Liver (tissue), 9 donors: ENCODE data around the gene SPATA1. TPM values are rescaled to one million over a fixed set of nuclear protein-coding genes. Genes with fewer than 3 reads are reported as not detected.

Source experiments
- DNase-seq: peaks from one replicate; pipeline ENCODE4 v3.0.0-alpha.2; 2017; ENCODE audit warnings: low spot score
- H3K27ac ChIP-seq, 2 donors: one replicate each; pipeline ENCODE4 v1.7.0; 2013; ENCODE audit warnings: inconsistent platforms in 2 of 2, low read length in 2 of 2, control low read depth in 1 of 2, low read depth in 1 of 2, mild to moderate bottlenecking in 1 of 2
- H3K27me3 ChIP-seq, 4 donors: one replicate each; pipeline versions ENCODE4 v1.6.1 to v1.7.0; 2013; ENCODE audit warnings: low read length in 3 of 4, inconsistent platforms in 1 of 4, mild to moderate bottlenecking in 1 of 4, moderate library complexity in 1 of 4; ENCODE audit not compliant: control insufficient read depth in 4 of 4, insufficient read depth in 4 of 4
- H3K36me3 ChIP-seq, 4 donors: one replicate each; pipeline versions ENCODE4 v1.6.1 to v1.7.0; 2013; ENCODE audit warnings: low read length in 3 of 4, mild to moderate bottlenecking in 3 of 4, low read depth in 1 of 4, moderate library complexity in 1 of 4; ENCODE audit not compliant: control insufficient read depth in 4 of 4, insufficient read depth in 3 of 4
- H3K4me1 ChIP-seq, 4 donors: one replicate each; pipeline versions ENCODE4 v1.6.1 to v1.7.0; 2013; ENCODE audit warnings: low read length in 3 of 4, mild to moderate bottlenecking in 3 of 4, moderate library complexity in 1 of 4; ENCODE audit not compliant: control insufficient read depth in 4 of 4, insufficient read depth in 4 of 4
- H3K4me3 ChIP-seq, 3 donors: one replicate each; pipeline versions ENCODE4 v1.6.1 to v1.7.0; 2013; ENCODE audit warnings: low read length in 3 of 3, control low read depth in 1 of 3, low read depth in 1 of 3, mild to moderate bottlenecking in 1 of 3
- H3K9ac ChIP-seq, 2 donors: one replicate each; pipeline ENCODE4 v1.7.0; 2013; ENCODE audit warnings: low read length in 2 of 2, mild to moderate bottlenecking in 2 of 2, moderate library complexity in 2 of 2, control low read depth in 1 of 2, low read depth in 1 of 2
- H3K9me3 ChIP-seq, 4 donors: one replicate each; pipeline versions ENCODE4 v1.6.1 to v1.7.0; 2013; ENCODE audit warnings: low read length in 3 of 4; ENCODE audit not compliant: control insufficient read depth in 4 of 4
- FOXA1 ChIP-seq: IDR thresholded peaks from 2 replicates; pipeline ENCODE4 v1.6.1; 2016; ENCODE audit warnings: antibody characterized with exemption
- FOXA2 ChIP-seq: IDR thresholded peaks from 2 replicates; pipeline ENCODE4 v1.6.1; 2016; ENCODE audit warnings: antibody characterized with exemption
- GABPA ChIP-seq, 2 donors: IDR thresholded peaks in 1 of 2; conservative IDR thresholded peaks in 1 of 2; 2 replicates each; pipeline ENCODE4 v1.6.1; 2016; ENCODE audit warnings: antibody characterized with exemption in 2 of 2, mild to moderate bottlenecking in 1 of 2, moderate library complexity in 1 of 2
- HNF4A ChIP-seq, 2 donors: conservative IDR thresholded peaks; 2 replicates each; pipeline ENCODE4 v1.6.1; 2016; ENCODE audit warnings: antibody characterized with exemption in 2 of 2, mild to moderate bottlenecking in 2 of 2
- HNF4G ChIP-seq: IDR thresholded peaks from 2 replicates; pipeline ENCODE4 v1.6.1; 2016; ENCODE audit warnings: antibody characterized with exemption
- JUND ChIP-seq, 2 donors: IDR thresholded peaks; 2 replicates each; pipeline ENCODE4 v1.6.1; 2016; ENCODE audit warnings: antibody characterized with exemption in 2 of 2
- NR2F2 ChIP-seq: IDR thresholded peaks from 2 replicates; pipeline ENCODE4 v1.6.1; 2016; ENCODE audit warnings: antibody characterized with exemption
- RAD21 ChIP-seq, 2 donors: IDR thresholded peaks; 2 replicates each; pipeline ENCODE4 v1.6.1; 2016; ENCODE audit warnings: antibody characterized with exemption in 2 of 2, mild to moderate bottlenecking in 2 of 2
- REST ChIP-seq: IDR thresholded peaks from 2 replicates; pipeline ENCODE4 v1.6.1; 2016; ENCODE audit warnings: antibody characterized with exemption, mild to moderate bottlenecking
- RXRA ChIP-seq, 2 donors: IDR thresholded peaks; 2 replicates each; pipeline ENCODE4 v1.6.1; 2017 to 2018; ENCODE audit warnings: antibody characterized with exemption in 2 of 2, mild to moderate bottlenecking in 1 of 2
- SP1 ChIP-seq: IDR thresholded peaks from 2 replicates; pipeline ENCODE4 v1.6.1; 2018; ENCODE audit warnings: antibody characterized with exemption, mild to moderate bottlenecking
- TAF1 ChIP-seq: conservative IDR thresholded peaks from 2 replicates; pipeline ENCODE4 v1.6.1; 2016; ENCODE audit warnings: antibody characterized with exemption, mild to moderate bottlenecking
- YY1 ChIP-seq: IDR thresholded peaks from 2 replicates; pipeline ENCODE4 v1.6.1; 2016; ENCODE audit warnings: antibody characterized with exemption, mild to moderate bottlenecking
- WGBS: extraction: QIAGEN DNeasy Blood & Tissue Kit; methylation state at CpG from one replicate; pipeline ENCODE4 v1.1.7; 2013; 5-methylcytosine and 5-hydroxymethylcytosine counted together
- polyA plus RNA-seq, 2 donors: library from polyadenylated mRNA; stranded (reverse) in 1 of 2; unstranded in 1 of 2; fragments of 200-250 nt in 1 of 2; fragments of >200 nt in 1 of 2; fragmentation: Nextera tagmentation in 1 of 2; extraction: Ambion mirVana in 1 of 2; gene quantifications; one replicate each; pipeline versions ENCODE4 v1.2.1 to v1.2.3, GENCODE V29; 2013 to 2015
- total RNA-seq, 2 donors: library from RNA; depleted of rRNA; stranded (reverse); fragments of >200 nt; gene quantifications; one replicate each; pipeline ENCODE4 v1.2.3, GENCODE V29; 2014
- TF ChIP-seq, protein P1 (sequence below): IDR thresholded peaks from 2 replicates; pipeline ENCODE4 v1.6.1; 2016; ENCODE audit warnings: antibody characterized with exemption
- TF ChIP-seq, protein P2 (sequence below): fragments of 150-350 bp; IDR thresholded peaks from 2 replicates; pipeline ENCODE4 v1.5.1; 2017; ENCODE audit warnings: improper control_type of control experiment, low read depth, low read length; ENCODE audit not compliant: missing input control
- TF ChIP-seq, protein P3 (sequence below): IDR thresholded peaks from 2 replicates; pipeline ENCODE4 v1.6.1; 2016; ENCODE audit warnings: antibody characterized with exemption
- TF ChIP-seq, protein P4 (sequence below): IDR thresholded peaks from 2 replicates; pipeline ENCODE4 v1.6.1; 2016; ENCODE audit warnings: antibody characterized with exemption
- donor health status: healthy.
- donor health status: healthy.
- donor health status: healthy.
- donor health status: healthy.
- donor health status: healthy.

SPATA1 gene
- total and polyA plus RNA-seq, 4 donors: 0.06 to 2.2 (median 0.54) TPM

GRCh38 chr1:84479998-84480397 is 26.2 kb upstream of the SPATA1 start:
- no peaks in the 10 kb centered on the region for H3K27me3 ChIP-seq
- no peak for DNase-seq
- H3K9me3 ChIP-seq: peaks cover 0 to 13% (median 1%) of the 10 kb centered on the region in 4 donors
- H3K4me3 ChIP-seq: peak overlapping the region; percentile 90 to 97 (median 94)
- 5% methylated on average over 9 of the region's 9 CpGs for WGBS
- H3K4me1 ChIP-seq: peaks cover 3 to 14% (median 9%) of the 10 kb centered on the region in 4 donors
- no peak overlapping the region for H3K27ac ChIP-seq
- peaks cover 0 to 12% (median 9%) of the 10 kb centered on the region in 4 donors for H3K36me3 ChIP-seq
- H3K9ac ChIP-seq: peak overlapping the region; percentile 48 to 83
- TF ChIP-seq GABPA (IDR thresholded peaks at IDR 0.05 in 1 of 2, conservative IDR thresholded peaks at IDR 0.05 in 1 of 2) (no peak), FOXA2 (no peak), TAF1 (no peak), FOXA1 (no peak), JUND (IDR thresholded peaks at IDR 0.05) (no peak), YY1 (no peak), HNF4A (conservative IDR thresholded peaks at IDR 0.05) (no peak), REST (no peak), NR2F2 (no peak), RAD21 (IDR thresholded peaks at IDR 0.05) (no peak)
- TF ChIP-seq, protein P1, sequence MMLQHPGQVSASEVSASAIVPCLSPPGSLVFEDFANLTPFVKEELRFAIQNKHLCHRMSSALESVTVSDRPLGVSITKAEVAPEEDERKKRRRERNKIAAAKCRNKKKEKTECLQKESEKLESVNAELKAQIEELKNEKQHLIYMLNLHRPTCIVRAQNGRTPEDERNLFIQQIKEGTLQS: no peak
- TF ChIP-seq, protein P2, sequence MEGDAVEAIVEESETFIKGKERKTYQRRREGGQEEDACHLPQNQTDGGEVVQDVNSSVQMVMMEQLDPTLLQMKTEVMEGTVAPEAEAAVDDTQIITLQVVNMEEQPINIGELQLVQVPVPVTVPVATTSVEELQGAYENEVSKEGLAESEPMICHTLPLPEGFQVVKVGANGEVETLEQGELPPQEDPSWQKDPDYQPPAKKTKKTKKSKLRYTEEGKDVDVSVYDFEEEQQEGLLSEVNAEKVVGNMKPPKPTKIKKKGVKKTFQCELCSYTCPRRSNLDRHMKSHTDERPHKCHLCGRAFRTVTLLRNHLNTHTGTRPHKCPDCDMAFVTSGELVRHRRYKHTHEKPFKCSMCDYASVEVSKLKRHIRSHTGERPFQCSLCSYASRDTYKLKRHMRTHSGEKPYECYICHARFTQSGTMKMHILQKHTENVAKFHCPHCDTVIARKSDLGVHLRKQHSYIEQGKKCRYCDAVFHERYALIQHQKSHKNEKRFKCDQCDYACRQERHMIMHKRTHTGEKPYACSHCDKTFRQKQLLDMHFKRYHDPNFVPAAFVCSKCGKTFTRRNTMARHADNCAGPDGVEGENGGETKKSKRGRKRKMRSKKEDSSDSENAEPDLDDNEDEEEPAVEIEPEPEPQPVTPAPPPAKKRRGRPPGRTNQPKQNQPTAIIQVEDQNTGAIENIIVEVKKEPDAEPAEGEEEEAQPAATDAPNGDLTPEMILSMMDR: no peak

- DNase-seq: no peak
- peaks cover 3 to 14% (median 9%) of the 10 kb centered on the region in 4 donors for H3K4me1 ChIP-seq
- H3K9me3 ChIP-seq: peaks cover 0 to 13% (median 1%) of the 10 kb centered on the region in 4 donors
- H3K27me3 ChIP-seq: no peaks in the 10 kb centered on the region
- peak overlapping the region in 1 of 3 donors; percentile 90 for H3K4me3 ChIP-seq
- WGBS: 89% methylated on average over 4 of the region's 4 CpGs
- no peak overlapping the region for H3K9ac ChIP-seq
- H3K36me3 ChIP-seq: peaks cover 0 to 13% (median 10%) of the 10 kb centered on the region in 4 donors
- no peak overlapping the region for H3K27ac ChIP-seq
- no peak for TF ChIP-seq FOXA1
- no peak for TF ChIP-seq NR2F2
- TF ChIP-seq, protein P2: no peak
- TF ChIP-seq SP1: no peak
- TF ChIP-seq TAF1: no peak
- no peak for TF ChIP-seq RXRA (IDR thresholded peaks at IDR 0.05)
- no peak for TF ChIP-seq HNF4A (conservative IDR thresholded peaks at IDR 0.05)
- TF ChIP-seq REST: no peak
- TF ChIP-seq, protein P3, sequence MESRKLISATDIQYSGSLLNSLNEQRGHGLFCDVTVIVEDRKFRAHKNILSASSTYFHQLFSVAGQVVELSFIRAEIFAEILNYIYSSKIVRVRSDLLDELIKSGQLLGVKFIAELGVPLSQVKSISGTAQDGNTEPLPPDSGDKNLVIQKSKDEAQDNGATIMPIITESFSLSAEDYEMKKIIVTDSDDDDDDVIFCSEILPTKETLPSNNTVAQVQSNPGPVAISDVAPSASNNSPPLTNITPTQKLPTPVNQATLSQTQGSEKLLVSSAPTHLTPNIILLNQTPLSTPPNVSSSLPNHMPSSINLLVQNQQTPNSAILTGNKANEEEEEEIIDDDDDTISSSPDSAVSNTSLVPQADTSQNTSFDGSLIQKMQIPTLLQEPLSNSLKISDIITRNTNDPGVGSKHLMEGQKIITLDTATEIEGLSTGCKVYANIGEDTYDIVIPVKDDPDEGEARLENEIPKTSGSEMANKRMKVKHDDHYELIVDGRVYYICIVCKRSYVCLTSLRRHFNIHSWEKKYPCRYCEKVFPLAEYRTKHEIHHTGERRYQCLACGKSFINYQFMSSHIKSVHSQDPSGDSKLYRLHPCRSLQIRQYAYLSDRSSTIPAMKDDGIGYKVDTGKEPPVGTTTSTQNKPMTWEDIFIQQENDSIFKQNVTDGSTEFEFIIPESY: no peak
- no peak for TF ChIP-seq HNF4G
- TF ChIP-seq, protein P1: no peak
- TF ChIP-seq, protein P4, sequence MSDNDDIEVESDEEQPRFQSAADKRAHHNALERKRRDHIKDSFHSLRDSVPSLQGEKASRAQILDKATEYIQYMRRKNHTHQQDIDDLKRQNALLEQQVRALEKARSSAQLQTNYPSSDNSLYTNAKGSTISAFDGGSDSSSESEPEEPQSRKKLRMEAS: no peak
- TF ChIP-seq YY1: no peak
- no peak for TF ChIP-seq GABPA (IDR thresholded peaks at IDR 0.05 in 1 of 2, conservative IDR thresholded peaks at IDR 0.05 in 1 of 2)
- TF ChIP-seq JUND (IDR thresholded peaks at IDR 0.05): no peak
Observed at GRCh38 chr1:84480650-84481049, 25.5 kb upstream of the SPATA1 start.
